HG02981 (cell line): ENCODE results near the gene THRSP.
"Not testable (repeated sequence)": the region's sequence is repeated elsewhere in the genome, so short reads cannot be mapped to it uniquely, and the experiment has no call there.

ENCODE experiments used
- ATAC-seq: cut with Tn5 transposase; IDR thresholded peaks from one replicate; pipeline ENCODE4 v1.9.1; 2021; ENCODE audit warnings: mild to moderate bottlenecking, moderate library complexity; ENCODE audit not compliant: unreplicated experiment

Gene THRSP

DNA sequence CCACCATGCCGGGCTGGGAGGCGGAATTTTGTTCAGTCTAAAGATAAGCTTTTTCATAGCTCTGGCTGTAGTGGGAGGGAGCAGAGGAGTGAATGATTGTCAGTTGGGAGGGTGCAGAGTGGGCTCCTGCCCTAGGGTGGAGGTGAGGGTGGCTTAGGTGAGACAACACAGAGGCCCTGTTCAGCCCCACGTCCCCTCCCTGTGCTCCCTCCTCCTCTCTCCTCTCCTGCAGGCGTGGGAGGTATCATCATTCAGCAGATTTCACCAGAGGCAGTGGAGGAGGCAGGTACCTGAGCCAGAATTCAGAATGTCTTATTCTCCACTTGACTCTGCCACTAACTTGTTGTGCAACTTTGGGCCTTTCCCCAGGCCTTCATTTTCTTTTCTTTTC is 1.7 kb upstream of the THRSP start:
- ATAC-seq: no peak

GRCh38 chr11:78062671-78063070 is 990 bp upstream of the THRSP start:
- ATAC-seq: no peak

DNA sequence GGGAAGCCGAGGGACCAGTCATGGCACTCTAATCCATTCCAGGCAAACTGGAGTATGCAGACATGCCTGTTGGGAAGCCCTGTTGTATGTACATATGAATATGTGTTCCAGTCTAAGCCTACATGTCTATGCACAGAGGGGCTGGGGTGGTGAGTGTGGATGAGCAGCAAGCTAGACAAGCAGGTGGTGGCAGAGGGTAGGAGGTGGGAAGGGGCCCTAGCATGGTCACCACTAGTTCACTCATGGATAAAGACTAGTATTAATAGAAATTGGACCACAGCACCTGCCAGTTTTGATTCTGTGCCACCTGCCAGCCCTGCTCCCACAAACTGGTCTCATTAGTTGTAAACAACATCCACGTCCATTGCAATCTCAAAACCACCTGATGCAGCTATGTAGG is 1.5 kb downstream of the THRSP start:
- ATAC-seq: no peak

DNA sequence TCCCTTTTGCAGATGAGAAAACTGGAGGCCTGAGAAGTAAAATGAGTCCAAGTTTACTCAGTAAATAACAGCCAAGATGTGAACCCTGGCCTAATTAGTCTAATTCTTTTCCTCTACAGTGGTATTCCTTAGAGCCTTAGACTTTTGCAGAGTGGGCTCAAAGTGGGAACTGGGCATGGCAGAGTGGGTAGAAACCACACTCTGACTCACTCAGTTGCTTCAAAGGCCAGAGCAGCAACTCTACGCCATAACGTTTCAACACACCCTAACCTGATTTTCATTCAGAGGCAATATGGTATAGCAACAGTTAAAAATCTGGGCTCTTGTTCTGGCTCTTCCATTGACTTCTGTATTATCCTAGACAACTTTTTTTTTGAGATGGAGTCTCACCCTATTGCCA is 2.8 kb downstream of the THRSP start:
- no peak for ATAC-seq

GRCh38 chr11:78067704-78068103 is 4.0 kb downstream of the THRSP start:
- ATAC-seq: no peak

DNA sequence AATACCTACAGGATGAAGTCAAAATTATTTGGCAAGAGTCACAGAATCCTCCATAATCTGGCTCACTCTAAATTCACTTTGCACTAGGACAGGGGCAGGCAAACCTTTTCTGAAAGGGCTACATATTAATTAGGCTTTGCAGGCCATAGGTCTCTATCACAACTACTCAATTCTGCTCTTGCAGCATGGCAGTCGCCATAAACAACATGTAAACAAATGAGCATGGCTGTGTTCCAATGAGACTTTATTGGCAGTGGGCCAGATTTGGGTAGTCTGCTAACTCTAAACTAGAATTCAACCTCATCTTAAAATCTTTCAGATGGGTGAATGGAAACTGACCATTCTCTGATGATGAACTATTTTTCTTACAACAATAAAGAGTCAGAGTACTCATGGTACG is 5.8 kb downstream of the THRSP start:
- ATAC-seq: no peak

- no peak for ATAC-seq
Measured at GRCh38 chr11:78070621-78071020, 7.0 kb downstream of the THRSP start.

- no peak for ATAC-seq
Measured at GRCh38 chr11:78071717-78072116, 8.1 kb downstream of the THRSP start.

DNA sequence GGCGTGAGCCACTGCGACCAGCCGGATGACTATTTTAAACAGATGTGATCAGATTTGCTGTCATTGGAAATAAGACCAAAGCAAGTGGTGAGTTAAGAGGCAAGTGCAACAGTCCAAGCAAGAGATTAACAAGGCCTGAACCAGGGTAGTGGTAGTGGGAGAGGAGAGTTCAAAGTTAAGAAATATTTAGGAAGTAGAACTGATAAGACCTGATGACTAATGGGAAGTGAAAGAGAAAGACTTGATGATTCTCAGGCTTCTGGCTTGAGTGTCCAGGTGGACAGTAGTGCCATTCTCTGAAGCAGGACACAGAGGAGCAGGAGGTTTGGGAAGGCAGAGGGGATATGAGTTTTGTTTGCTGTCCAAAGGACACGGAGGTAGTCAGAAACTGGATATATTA is 8.8 kb downstream of the THRSP start:
- no peak for ATAC-seq

DNA sequence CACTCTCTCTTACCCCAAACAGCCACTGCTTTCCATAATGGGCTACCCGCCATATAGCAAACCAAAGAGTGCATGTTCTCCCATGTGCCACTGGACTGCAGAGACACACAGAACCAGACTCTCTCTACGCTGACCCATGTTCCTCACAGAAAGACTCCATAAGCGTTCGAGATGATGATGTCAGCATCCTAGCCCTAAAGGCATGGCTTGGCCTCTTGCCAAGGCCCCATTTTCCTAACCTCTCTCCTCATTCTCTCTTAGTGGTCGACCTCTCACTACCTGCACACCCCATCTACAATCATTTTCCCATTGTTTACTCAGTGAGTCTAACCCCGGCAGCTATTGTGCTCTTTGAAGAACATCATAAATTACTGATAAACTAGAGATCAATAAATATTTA is 11.1 kb downstream of the THRSP start:
- no peak for ATAC-seq

GRCh38 chr11:78076733-78077403 is 13.2 kb downstream of the THRSP start:
- ATAC-seq: no peak

DNA sequence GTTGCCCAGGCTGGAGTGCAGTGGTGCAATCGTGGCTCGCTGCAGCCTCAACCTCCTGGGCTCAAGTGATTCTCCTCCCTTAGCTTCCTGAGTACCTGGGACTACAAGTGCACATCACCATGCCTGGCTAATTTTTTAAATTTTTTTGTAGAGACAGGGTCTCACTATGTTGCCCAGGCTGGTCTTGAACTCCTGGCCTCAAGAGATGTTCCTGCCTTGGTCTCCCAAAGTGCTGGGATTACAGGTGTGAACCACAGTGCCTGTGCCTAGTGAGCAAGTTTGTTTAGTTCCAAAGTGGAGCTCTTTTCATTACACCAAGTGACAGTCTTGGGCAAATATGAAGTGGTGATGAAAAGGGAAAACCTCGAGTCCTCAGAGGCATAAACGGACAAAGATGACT is 13.9 kb downstream of the THRSP start:
- ATAC-seq: not testable (repeated sequence)

GRCh38 chr11:78078218-78079167 is 14.8 kb downstream of the THRSP start:
- ATAC-seq: no peak

DNA sequence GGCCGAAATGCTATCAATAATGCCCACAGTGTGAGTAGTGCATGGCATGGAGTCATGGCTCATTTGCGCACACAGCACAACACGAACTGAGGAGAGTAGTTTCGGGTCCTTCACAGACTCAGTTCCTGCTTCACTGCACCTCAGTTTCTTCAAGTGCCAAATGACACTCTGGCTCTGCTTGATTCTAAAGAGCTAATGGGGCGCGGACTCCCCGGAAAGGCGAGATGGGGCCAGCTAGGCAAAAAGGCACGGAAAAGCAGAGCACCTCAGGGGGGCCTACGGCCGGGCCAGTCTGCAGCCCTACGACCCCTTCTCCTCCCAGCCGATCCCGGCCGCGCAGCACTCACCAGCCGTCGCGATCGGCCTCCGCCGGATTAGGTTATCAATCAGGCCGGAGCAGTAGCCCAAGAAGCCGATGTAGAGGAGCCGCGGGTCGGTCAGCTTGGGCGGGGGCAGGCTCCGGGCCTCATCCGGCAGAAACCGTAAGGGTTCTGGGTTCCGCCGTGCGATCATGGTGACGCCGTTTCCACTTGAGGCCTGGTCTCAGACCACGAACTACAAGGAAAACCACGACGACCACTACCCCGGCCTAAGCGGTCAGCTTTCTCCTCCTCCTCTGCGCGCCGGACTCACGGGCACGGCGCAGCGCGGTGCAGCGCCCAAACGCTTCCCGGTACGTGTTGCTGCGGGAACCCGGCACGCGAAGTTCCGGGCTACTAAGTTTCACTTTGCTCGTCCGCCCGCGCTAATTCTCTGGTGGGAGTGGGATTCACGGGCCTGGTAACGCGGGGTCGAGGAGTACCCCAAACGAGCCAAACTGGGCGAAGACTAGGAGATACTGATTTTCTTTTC is 15.8 kb downstream of the THRSP start, which contains the start of gene NDUFC2:
Gene NDUFC2, minus strand, starts transcription at position 631 of the 852 bp plus-strand sequence. Its CDS starts 118 bp downstream, at position 513.
- peak; percentile 67 for ATAC-seq

- no peak for ATAC-seq
Measured at GRCh38 chr11:78080084-78080817, 16.6 kb downstream of the THRSP start.

- ATAC-seq: no peak
Measured at GRCh38 chr11:78080818-78081495, 17.3 kb downstream of the THRSP start.

- ATAC-seq: no peak
Measured at GRCh38 chr11:78081583-78081982, 17.9 kb downstream of the THRSP start.

DNA sequence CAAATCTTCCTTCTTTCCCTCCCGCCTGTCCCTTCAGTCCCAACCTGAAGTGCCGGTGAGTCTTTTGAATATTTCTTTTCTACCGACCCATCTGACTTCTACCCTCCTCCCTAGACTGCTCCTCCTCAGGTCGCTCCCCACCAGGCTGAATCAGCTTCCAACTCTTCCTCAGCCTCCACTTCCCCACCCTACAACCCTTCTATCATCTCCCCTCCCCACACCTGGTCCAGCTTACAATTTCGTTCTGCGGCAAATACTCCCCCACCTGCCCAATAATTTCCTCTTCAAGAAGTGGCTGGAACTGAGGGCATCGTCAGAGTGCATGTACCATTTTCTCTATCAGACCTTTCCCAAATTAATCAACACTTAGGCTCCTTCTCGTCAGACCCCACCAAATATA is 18.5 kb downstream of the THRSP start:
- no peak for ATAC-seq

GRCh38 chr11:78083021-78083420 is 19.4 kb downstream of the THRSP start:
- no peak for ATAC-seq

DNA sequence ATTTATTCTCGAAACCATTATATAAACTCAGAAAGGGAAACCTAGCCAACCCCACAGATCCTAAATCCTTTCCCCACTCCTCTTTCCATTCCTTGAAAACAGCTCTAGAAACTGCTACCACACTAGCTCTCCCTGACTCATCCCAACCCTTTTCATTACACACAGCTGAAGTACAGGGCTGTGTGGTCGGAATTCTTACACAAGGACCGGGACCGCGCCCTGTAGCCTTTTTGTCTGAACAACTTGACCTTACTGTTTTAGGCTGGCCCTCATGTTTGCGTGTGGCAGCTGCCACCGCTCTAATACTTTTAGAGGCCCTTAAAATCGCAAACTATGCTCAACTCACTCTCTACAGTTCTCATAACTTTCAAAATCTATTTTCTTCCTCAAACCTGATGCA is 20.8 kb downstream of the THRSP start:
- not testable (repeated sequence) for ATAC-seq
